Natural killer cell (primary cell): ENCODE measurements around the gene FBXO44. TPM values are rescaled to one million over a fixed set of nuclear protein-coding genes. Genes with fewer than 3 reads are reported as not detected.

Experiments
- ATAC-seq, 3 donors: fragments of 150-1000 bp in 2 of 3; fragments of 200-7000 bp in 1 of 3; cut with Tn5 transposase; 1 replicate in 1 of 3; 2 replicates in 2 of 3; pipeline ENCODE4 v1.10.0; 2021; ENCODE audit warnings: mild to moderate bottlenecking in 2 of 3, moderate library complexity in 2 of 3
- DNase-seq, 2 donors: peaks; one replicate each; pipeline versions ENCODE4 v3.0.0 to v3.0.0-alpha.2; 2013 to 2021; ENCODE audit warnings: mixed read lengths in 1 of 2
- H3K27ac ChIP-seq: one replicate; pipeline ENCODE4 v1.5.1; 2013; ENCODE audit warnings: mild to moderate bottlenecking, low read length
- H3K27me3 ChIP-seq: one replicate; pipeline ENCODE4 v1.6.1; 2013; ENCODE audit warnings: low read length; ENCODE audit not compliant: control insufficient read depth, insufficient read depth
- H3K36me3 ChIP-seq: one replicate; pipeline ENCODE4 v1.6.1; 2013; ENCODE audit warnings: low read length; ENCODE audit not compliant: control insufficient read depth, insufficient read depth
- H3K4me1 ChIP-seq: one replicate; pipeline ENCODE4 v1.6.1; 2013; ENCODE audit warnings: low read length; ENCODE audit not compliant: control insufficient read depth, insufficient read depth
- H3K4me3 ChIP-seq: one replicate; pipeline ENCODE4 v1.5.1; 2013; ENCODE audit warnings: low read length
- H3K9me3 ChIP-seq: one replicate; pipeline ENCODE4 v1.6.1; 2013; ENCODE audit warnings: low read length; ENCODE audit not compliant: control insufficient read depth, insufficient read depth
- H3K27ac Mint-ChIP-seq, 2 donors: one replicate each; pipeline ENCODE4 v1.8.0; 2022; ENCODE audit warnings: mild to moderate bottlenecking in 2 of 2, mixed read lengths in 2 of 2, moderate library complexity in 1 of 2
- H3K27me3 Mint-ChIP-seq, 2 donors: one replicate each; pipeline ENCODE4 v1.8.0; 2022; ENCODE audit warnings: low read depth in 2 of 2, mixed read lengths in 2 of 2
- H3K36me3 Mint-ChIP-seq: one replicate; pipeline ENCODE4 v1.8.0; 2022; ENCODE audit warnings: mixed read lengths
- H3K4me1 Mint-ChIP-seq, 2 donors: one replicate each; pipeline ENCODE4 v1.8.0; 2022; ENCODE audit warnings: mixed read lengths in 2 of 2
- H3K4me3 Mint-ChIP-seq: one replicate; pipeline ENCODE4 v1.8.0; 2022; ENCODE audit warnings: mild to moderate bottlenecking, moderate library complexity, mixed read lengths
- H3K9me3 Mint-ChIP-seq, 2 donors: one replicate each; pipeline ENCODE4 v1.8.0; 2022; ENCODE audit warnings: mixed read lengths in 2 of 2
- CTCF ChIP-seq: fragments of 200-600 bp; IDR thresholded peaks from one replicate; pipeline ENCODE4 v1.8.0; 2022; ENCODE audit warnings: antibody characterized with exemption
- WGBS: methylation state at CpG from one replicate; pipeline ENCODE4 v1.1.7; 2013; ENCODE audit warnings: missing lambda C conversion rate; ENCODE audit not compliant: insufficient coverage; 5-methylcytosine and 5-hydroxymethylcytosine counted together
- intact Hi-C: fragments of 100-400 bp; cut with micrococcal nuclease; formaldehyde crosslinking; loops from one replicate; pipeline ENCODE4 v1.14.2; 2022
- total RNA-seq, 4 donors: library from RNA; stranded (reverse); fragments of 120-200 nt in 1 of 4; gene quantifications; one replicate each; pipeline versions ENCODE4 v1.2.3 to v1.2.4, GENCODE V29; 2013 to 2022

Gene FBXO44
- total RNA-seq, 3 donors from 2014 or later (not counting 1 experiment from before 2014, with no cell fraction given): 57.6 to 79.1 (median 69.8) TPM

- intact Hi-C loops: loop anchor here (10.0 kb wide), 1 partner anchor 153 kb away; the partner anchor contains the start of genes CLCN6 and MTHFR
- 97% methylated on average over 11 of the region's 11 CpGs for WGBS
- Mint-ChIP-seq H3K27me3 (no peaks in the 10 kb centered on the region), H3K4me3 (peak overlapping the region; percentile 2), H3K9me3 (no peaks in the 10 kb centered on the region), H3K27ac (peak overlapping the region in 1 of 2 donors; percentile 80), H3K36me3 (no peaks in the 10 kb centered on the region), H3K4me1 (peaks cover 9 to 35% of the 10 kb centered on the region in 2 donors)
- Histone ChIP-seq H3K4me1 (peaks cover 50% of the 10 kb centered on the region), H3K27ac (no peak overlapping the region), H3K36me3 (no peaks in the 10 kb centered on the region), H3K27me3 (no peaks in the 10 kb centered on the region), H3K9me3 (no peaks in the 10 kb centered on the region), H3K4me3 (no peak overlapping the region)
- TF ChIP-seq CTCF: no peak
- DNase-seq (no peak), ATAC-seq (no peak)
These were observed 2.4 kb upstream of the FBXO44 start for GRCh38 chr1:11652203-11652780.

- ATAC-seq (no peak), DNase-seq (no peak)
- H3K4me3 Mint-ChIP-seq: peak overlapping the region; percentile 64
- H3K9me3 Mint-ChIP-seq: no peaks in the 10 kb centered on the region
- no peak for TF ChIP-seq CTCF
- H3K27ac ChIP-seq: no peak overlapping the region
- H3K4me1 ChIP-seq: peaks cover 50% of the 10 kb centered on the region
- peaks cover 9 to 35% of the 10 kb centered on the region in 2 donors for H3K4me1 Mint-ChIP-seq
- H3K27me3 Mint-ChIP-seq: no peaks in the 10 kb centered on the region
- no peaks in the 10 kb centered on the region for H3K36me3 ChIP-seq
- no peaks in the 10 kb centered on the region for H3K36me3 Mint-ChIP-seq
- peak overlapping the region in 1 of 2 donors; percentile 80 for H3K27ac Mint-ChIP-seq
- intact Hi-C loops: loop anchor here (10.0 kb wide), 1 partner anchor 152 kb away; the partner anchor contains the start of genes CLCN6 and MTHFR
- no peaks in the 10 kb centered on the region for H3K27me3 ChIP-seq
- no peaks in the 10 kb centered on the region for H3K9me3 ChIP-seq
- no peak overlapping the region for H3K4me3 ChIP-seq
- 86% methylated on average over 17 of the region's 17 CpGs for WGBS
These were observed 1.4 kb upstream of the FBXO44 start for GRCh38 chr1:11653101-11653860.

- H3K9me3 Mint-ChIP-seq: no peaks in the 10 kb centered on the region
- Histone ChIP-seq H3K9me3 (no peaks in the 10 kb centered on the region), H3K27me3 (no peaks in the 10 kb centered on the region), H3K27ac (no peak overlapping the region), H3K4me1 (peaks cover 46% of the 10 kb centered on the region), H3K36me3 (no peaks in the 10 kb centered on the region), H3K4me3 (no peak overlapping the region)
- no peaks in the 10 kb centered on the region for H3K27me3 Mint-ChIP-seq
- H3K4me3 Mint-ChIP-seq: peak overlapping the region; percentile 64
- no peaks in the 10 kb centered on the region for H3K36me3 Mint-ChIP-seq
- H3K4me1 Mint-ChIP-seq: peaks cover 9 to 35% of the 10 kb centered on the region in 2 donors
- TF ChIP-seq CTCF: no peak
- ATAC-seq (no peak), DNase-seq (no peak)
- WGBS: 87% methylated on average over 7 of the region's 7 CpGs
- peak overlapping the region in 1 of 2 donors; percentile 44 for H3K27ac Mint-ChIP-seq
- intact Hi-C loops: loop anchor here (10.0 kb wide), 1 partner anchor 151 kb away; the partner anchor contains the start of genes CLCN6 and MTHFR
These were observed 878 bp upstream of the FBXO44 start for GRCh38 chr1:11653861-11654136.
